Astrocyte (in vitro differentiated cells and primary cell): ENCODE results near the gene ATP9A. TPM values are rescaled to one million over a fixed set of nuclear protein-coding genes. Genes with fewer than 3 reads are reported as not detected.
"Not testable (repeated sequence)": the region's sequence is repeated elsewhere in the genome, so short reads cannot be mapped to it uniquely, and the experiment has no call there.

Experiments used
- DNase-seq: peaks from one replicate; pipeline ENCODE4 v3.0.0-alpha.2; 2010; ENCODE audit warnings: low read depth
- FAIRE-seq: peaks from 2 replicates; lab custom pipeline; 2011; peaks lifted over from hg19 to GRCh38; lab: Jason Lieb, UNC
- H2AFZ ChIP-seq: 2 replicates; pipeline ENCODE4 v1.6.0; 2012; ENCODE audit warnings: low read depth, low read length, inconsistent platforms
- H3K27ac ChIP-seq: 2 replicates; pipeline ENCODE4 v1.5.1; 2011; ENCODE audit warnings: low read depth, low read length, inconsistent platforms
- H3K27me3 ChIP-seq: 2 replicates; pipeline ENCODE4 v1.6.0; 2011; ENCODE audit warnings: low read length, inconsistent platforms; ENCODE audit not compliant: insufficient read depth
- H3K36me3 ChIP-seq: 2 replicates; pipeline ENCODE4 v1.5.1; 2011; ENCODE audit warnings: low read length, inconsistent platforms; ENCODE audit not compliant: insufficient read depth
- H3K4me1 ChIP-seq: 2 replicates; pipeline ENCODE4 v1.5.1; 2011; ENCODE audit warnings: low read length, inconsistent platforms; ENCODE audit not compliant: insufficient read depth
- H3K4me2 ChIP-seq: 2 replicates; pipeline ENCODE4 v1.6.0; 2012; ENCODE audit warnings: low read length, inconsistent platforms
- H3K4me3 ChIP-seq: 2 replicates; pipeline ENCODE4 v1.5.1; 2011; ENCODE audit warnings: low read depth, mild to moderate bottlenecking, low read length, inconsistent platforms; ENCODE audit not compliant: insufficient read depth
- H3K79me2 ChIP-seq: 2 replicates; pipeline ENCODE4 v1.6.0; 2012; ENCODE audit warnings: mild to moderate bottlenecking, low read length, inconsistent platforms; ENCODE audit not compliant: insufficient read depth
- H3K9ac ChIP-seq: 2 replicates; pipeline ENCODE4 v1.6.0; 2012; ENCODE audit warnings: mild to moderate bottlenecking, low read length, inconsistent platforms
- H3K9me3 ChIP-seq: 2 replicates; pipeline ENCODE4 v1.5.1; 2012; ENCODE audit warnings: low read depth, mild to moderate bottlenecking, low read length, inconsistent platforms; ENCODE audit not compliant: insufficient read depth
- H4K20me1 ChIP-seq: 2 replicates; pipeline ENCODE4 v1.6.0; 2012; ENCODE audit warnings: low read length, inconsistent platforms; ENCODE audit not compliant: insufficient read depth
- H3K27ac Mint-ChIP-seq: one replicate; pipeline ENCODE4 v1.8.0; 2021; ENCODE audit warnings: mild to moderate bottlenecking, mixed read lengths; ENCODE audit not compliant: unreplicated experiment
- H3K27me3 Mint-ChIP-seq: one replicate; pipeline ENCODE4 v1.8.0; 2021; ENCODE audit warnings: low read depth, mixed read lengths; ENCODE audit not compliant: unreplicated experiment
- H3K36me3 Mint-ChIP-seq: one replicate; pipeline ENCODE4 v1.8.0; 2021; ENCODE audit warnings: low read depth, mixed read lengths; ENCODE audit not compliant: unreplicated experiment
- H3K4me1 Mint-ChIP-seq: one replicate; pipeline ENCODE4 v1.8.0; 2021; ENCODE audit warnings: low read depth, mixed read lengths; ENCODE audit not compliant: unreplicated experiment
- H3K4me3 Mint-ChIP-seq: one replicate; pipeline ENCODE4 v1.8.0; 2021; ENCODE audit warnings: mild to moderate bottlenecking, moderate library complexity, mixed read lengths; ENCODE audit not compliant: unreplicated experiment
- H3K9me3 Mint-ChIP-seq: one replicate; pipeline ENCODE4 v1.8.0; 2021; ENCODE audit warnings: mild to moderate bottlenecking, mixed read lengths; ENCODE audit not compliant: unreplicated experiment
- CTCF ChIP-seq: IDR thresholded peaks from 2 replicates; pipeline ENCODE4 v1.5.1; 2011; ENCODE audit warnings: low read depth, mild to moderate bottlenecking, inconsistent platforms, low read length, moderate library complexity; ENCODE audit not compliant: insufficient read depth
- EZH2 ChIP-seq: IDR thresholded peaks from 2 replicates; pipeline ENCODE4 v1.6.1; 2012; ENCODE audit warnings: mild to moderate bottlenecking, low read length, inconsistent platforms; ENCODE audit not compliant: insufficient read depth
- total RNA-seq: library from RNA; stranded (reverse); gene quantifications from 2 replicates; pipeline ENCODE4 v1.2.1, GENCODE V29; 2021

ATP9A gene
- total RNA-seq, 1 donor from 2014 or later, result 12.9 TPM

GRCh38 chr20:51650685-51651134, 117.5 kb downstream of the ATP9A start:
- no peaks in the 10 kb centered on the region for H4K20me1 ChIP-seq
- FAIRE-seq, result no peak
- H3K9ac ChIP-seq, result no peak overlapping the region
- H2AFZ ChIP-seq, result no peak overlapping the region
- no peaks in the 10 kb centered on the region for H3K36me3 ChIP-seq
- peak overlapping the region; percentile 55 for H3K27ac Mint-ChIP-seq
- no peak overlapping the region for H3K4me2 ChIP-seq
- no peak overlapping the region for H3K4me3 ChIP-seq
- TF ChIP-seq CTCF (no peak), EZH2 (no peak)
- no peak overlapping the region for H3K27ac ChIP-seq
- H3K36me3 Mint-ChIP-seq, result no peaks in the 10 kb centered on the region
- H3K9me3 Mint-ChIP-seq, result peaks cover 1% of the 10 kb centered on the region
- H3K27me3 ChIP-seq, result no peaks in the 10 kb centered on the region
- H3K4me1 ChIP-seq, result no peaks in the 10 kb centered on the region
- no peaks in the 10 kb centered on the region for H3K27me3 Mint-ChIP-seq
- DNase-seq, result peak; percentile 57
- no peaks in the 10 kb centered on the region for H3K79me2 ChIP-seq
- H3K4me1 Mint-ChIP-seq, result peaks cover 2% of the 10 kb centered on the region
- H3K4me3 Mint-ChIP-seq, result no peak overlapping the region
- H3K9me3 ChIP-seq, result no peaks in the 10 kb centered on the region

DNA sequence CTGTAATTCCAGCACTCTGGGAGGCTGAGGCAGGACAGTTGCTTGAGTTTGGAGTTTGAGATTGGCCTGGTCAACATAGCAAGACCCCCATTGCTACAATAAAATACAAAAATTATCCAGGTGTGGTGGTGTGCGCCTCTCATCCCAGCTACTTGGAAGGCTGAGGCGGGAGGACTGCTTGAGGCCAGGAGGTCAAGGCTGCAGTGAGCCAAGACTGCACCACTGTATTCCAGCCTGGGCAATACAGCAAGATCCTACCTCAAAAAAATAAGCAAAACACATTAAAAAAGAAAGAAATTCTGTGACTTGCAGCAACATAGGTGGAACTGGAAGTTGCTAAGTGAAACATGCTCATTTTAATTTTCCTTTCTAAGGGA, 119.6 kb downstream of the ATP9A start:
- H3K9me3 Mint-ChIP-seq, result peaks cover 1% of the 10 kb centered on the region
- no peaks in the 10 kb centered on the region for H3K36me3 Mint-ChIP-seq
- Histone ChIP-seq H4K20me1 (no peaks in the 10 kb centered on the region), H3K36me3 (no peaks in the 10 kb centered on the region), H3K27ac (no peak overlapping the region), H3K4me3 (no peak overlapping the region), H3K79me2 (no peaks in the 10 kb centered on the region), H3K27me3 (no peaks in the 10 kb centered on the region), H3K9ac (no peak overlapping the region), H3K4me1 (no peaks in the 10 kb centered on the region), H2AFZ (no peak overlapping the region), H3K4me2 (no peak overlapping the region), H3K9me3 (no peaks in the 10 kb centered on the region)
- H3K27me3 Mint-ChIP-seq, result no peaks in the 10 kb centered on the region
- H3K4me3 Mint-ChIP-seq, result no peak overlapping the region
- DNase-seq (no peak), FAIRE-seq (no peak)
- peaks cover 2% of the 10 kb centered on the region for H3K4me1 Mint-ChIP-seq
- no peak overlapping the region for H3K27ac Mint-ChIP-seq
- TF ChIP-seq EZH2 (no peak), CTCF (no peak)

DNA sequence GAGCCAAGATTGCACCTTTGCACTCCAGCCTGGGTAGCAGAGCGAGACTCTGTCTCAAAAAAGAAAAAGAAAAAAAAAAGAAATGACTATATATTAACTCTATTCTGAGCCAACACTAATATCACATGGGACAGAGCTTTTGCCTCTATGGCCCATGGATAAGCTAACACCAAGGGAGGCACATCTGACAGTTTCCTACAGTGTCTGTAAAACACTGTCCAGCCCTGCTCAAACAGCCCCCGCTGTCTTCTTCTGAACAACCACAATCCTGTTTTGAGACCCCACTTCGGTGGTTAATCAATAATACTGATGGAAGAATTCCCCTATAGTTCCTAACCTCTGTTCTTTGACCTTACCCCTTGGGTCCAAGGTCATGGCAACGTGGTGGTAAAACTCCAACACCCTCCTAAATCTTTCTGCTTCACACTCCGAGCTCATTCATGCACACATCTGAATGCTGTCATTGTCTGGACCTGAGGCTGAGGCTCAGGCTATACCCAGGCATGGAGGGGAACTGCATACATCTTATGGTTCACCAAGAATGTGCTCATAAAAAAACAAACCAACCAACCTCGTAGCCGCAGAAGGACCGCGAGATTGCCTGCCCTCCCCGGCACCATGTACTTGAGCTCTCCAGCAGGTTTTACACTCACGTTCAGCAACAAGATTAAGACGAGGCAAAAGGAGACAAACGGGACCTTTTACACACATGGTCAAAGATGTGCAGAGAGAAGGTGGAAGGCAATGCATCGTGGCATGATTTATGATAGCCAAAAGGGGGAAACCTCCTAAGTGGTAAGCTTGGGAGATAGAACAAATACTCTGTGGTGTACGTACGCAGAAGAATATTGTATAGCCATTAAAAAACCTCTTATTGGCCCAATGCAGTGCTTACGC, 120.3 kb downstream of the ATP9A start:
- Histone ChIP-seq H3K9ac (no peak overlapping the region), H3K4me1 (no peaks in the 10 kb centered on the region), H3K27ac (no peak overlapping the region), H3K27me3 (no peaks in the 10 kb centered on the region), H3K36me3 (no peaks in the 10 kb centered on the region), H3K9me3 (no peaks in the 10 kb centered on the region), H2AFZ (no peak overlapping the region), H4K20me1 (no peaks in the 10 kb centered on the region), H3K4me2 (no peak overlapping the region), H3K4me3 (no peak overlapping the region), H3K79me2 (no peaks in the 10 kb centered on the region)
- no peaks in the 10 kb centered on the region for H3K36me3 Mint-ChIP-seq
- no peak overlapping the region for H3K27ac Mint-ChIP-seq
- FAIRE-seq, result no peak
- peaks cover 1% of the 10 kb centered on the region for H3K9me3 Mint-ChIP-seq
- no peaks in the 10 kb centered on the region for H3K27me3 Mint-ChIP-seq
- TF ChIP-seq CTCF, result no peak
- no peak for TF ChIP-seq EZH2
- peaks cover 2% of the 10 kb centered on the region for H3K4me1 Mint-ChIP-seq
- H3K4me3 Mint-ChIP-seq, result no peak overlapping the region
- no peak for DNase-seq

GRCh38 chr20:51643810-51644209, 124.4 kb downstream of the ATP9A start:
- not testable (repeated sequence) for FAIRE-seq

More at GRCh38 chr20:51643810-51644209, 124.4 kb downstream of the ATP9A start:
- DNase-seq, H3K36me3 Mint-ChIP-seq, H3K79me2 ChIP-seq, H3K9ac ChIP-seq, H3K9me3 Mint-ChIP-seq, H2AFZ ChIP-seq, H3K27ac Mint-ChIP-seq, H3K27me3 Mint-ChIP-seq, H3K9me3 ChIP-seq, H3K4me1 Mint-ChIP-seq, H3K27ac ChIP-seq, H3K4me3 ChIP-seq, H3K4me3 Mint-ChIP-seq, H3K27me3 ChIP-seq, H4K20me1 ChIP-seq, H3K4me1 ChIP-seq, H3K36me3 ChIP-seq, H3K4me2 ChIP-seq: not testable (repeated sequence)
